SK-MEL-5 (cell line): ENCODE results near the gene ESPNL. TPM values are rescaled to one million over a fixed set of nuclear protein-coding genes. Genes with fewer than 3 reads are reported as not detected.
A peak's percentile ranks its signal among the peaks of the same experiment; 100 is the strongest.

Experiments used
- DNase-seq: peaks from one replicate; pipeline ENCODE4 v3.0.0-alpha.2; 2016; ENCODE audit warnings: low read depth, low spot score
- in situ Hi-C: cut with HindIII; loops from 2 replicates; pipeline ENCODE4 v1.10.0; 2016; ENCODE audit warnings: low sequenced_read_pairs, high pct_unique_total_duplicates, low pct_unique_long_range_greater_than_20kb
- total RNA-seq: library from RNA; depleted of rRNA; stranded (reverse); fragments of >200 nt; shearing (Covaris generic); gene quantifications from 2 replicates; pipeline ENCODE4 v1.2.3, GENCODE V29; 2014

ESPNL gene
- total RNA-seq, 1 experiment from 2014 or later, result 0.29 TPM

GRCh38 chr2:238157506-238158017 lies 57.4 kb downstream of the ESPNL start:
- no peak for DNase-seq
- in situ Hi-C loops, result no loop called here

- DNase-seq, result no peak
- in situ Hi-C loops, result no loop called here
Measured at GRCh38 chr2:238158018-238158508, 57.9 kb downstream of the ESPNL start.

GRCh38 chr2:238158509-238159070 lies 58.5 kb downstream of the ESPNL start, which contains the start of gene ERFE:
Gene ERFE, plus strand, starts transcription at chr2:238158970. Its CDS starts 38 bp downstream, at chr2:238159008.
- in situ Hi-C loops, result no loop called here

GRCh38 chr2:238159071-238159539 lies 59.0 kb downstream of the ESPNL start:
- no peak for DNase-seq
- in situ Hi-C loops, result no loop called here

More at GRCh38 chr2:238158509-238159070, 58.5 kb downstream of the ESPNL start, which contains the start of gene ERFE:
- DNase-seq, result peak; percentile 53

- in situ Hi-C loops, result no loop called here
- no peak for DNase-seq
Measured at GRCh38 chr2:238159661-238160205, 59.6 kb downstream of the ESPNL start.

- DNase-seq, result no peak
- in situ Hi-C loops, result no loop called here
Measured at GRCh38 chr2:238160206-238161129, 60.3 kb downstream of the ESPNL start.

GRCh38 chr2:238161291-238162051 lies 61.3 kb downstream of the ESPNL start:
- in situ Hi-C loops, result no loop called here
- no peak for DNase-seq

GRCh38 chr2:238162251-238162845 lies 62.2 kb downstream of the ESPNL start:
- in situ Hi-C loops, result no loop called here

GRCh38 chr2:238162846-238163441 lies 62.8 kb downstream of the ESPNL start:
- in situ Hi-C loops, result no loop called here
- no peak for DNase-seq

More at GRCh38 chr2:238162251-238162845, 62.2 kb downstream of the ESPNL start:
- no peak for DNase-seq

- no peak for DNase-seq
- in situ Hi-C loops, result no loop called here
Measured at GRCh38 chr2:238163481-238164198, 63.5 kb downstream of the ESPNL start.

- no peak for DNase-seq
- in situ Hi-C loops, result no loop called here
Measured at GRCh38 chr2:238164906-238165287, 64.8 kb downstream of the ESPNL start.

- in situ Hi-C loops, result no loop called here
- no peak for DNase-seq
Measured at GRCh38 chr2:238165288-238165921, 65.3 kb downstream of the ESPNL start.

GRCh38 chr2:238166391-238167343 lies 66.5 kb downstream of the ESPNL start:
- in situ Hi-C loops, result no loop called here
- no peak for DNase-seq

- in situ Hi-C loops, result no loop called here
- DNase-seq, result no peak
Measured at GRCh38 chr2:238167344-238167715, 67.2 kb downstream of the ESPNL start.

GRCh38 chr2:238167761-238168160 lies 67.6 kb downstream of the ESPNL start:
- DNase-seq, result no peak
- in situ Hi-C loops, result no loop called here
